GM21529 (cell line): ENCODE measurements around the gene CEP72.
A peak's percentile ranks its signal among the peaks of the same experiment; 100 is the strongest.
"Not testable (repeated sequence)": the region's sequence is repeated elsewhere in the genome, so short reads cannot be mapped to it uniquely, and the experiment has no call there.

ENCODE experiments used
- ATAC-seq: cut with Tn5 transposase; IDR thresholded peaks from one replicate; pipeline ENCODE4 v1.9.1; 2021; ENCODE audit not compliant: unreplicated experiment

CEP72 gene

GRCh38 chr5:597871-598563 lies 14.1 kb upstream of the CEP72 start:
- no peak for ATAC-seq

GRCh38 chr5:598564-598890 lies 13.6 kb upstream of the CEP72 start:
- ATAC-seq, result no peak

GRCh38 chr5:600886-601541 lies 11.1 kb upstream of the CEP72 start:
- ATAC-seq, result no peak

- no peak for ATAC-seq
Observed at GRCh38 chr5:601771-602465, 10.2 kb upstream of the CEP72 start.

GRCh38 chr5:602466-603035 lies 9.6 kb upstream of the CEP72 start:
- no peak for ATAC-seq

- no peak for ATAC-seq
Observed at GRCh38 chr5:603081-603998, 8.8 kb upstream of the CEP72 start.

- ATAC-seq, result no peak
Observed at GRCh38 chr5:604391-604831, 7.7 kb upstream of the CEP72 start.

GRCh38 chr5:605090-605489 lies 7.0 kb upstream of the CEP72 start:
- not testable (repeated sequence) for ATAC-seq

- ATAC-seq, result no peak
Observed at GRCh38 chr5:606061-606460, 6.1 kb upstream of the CEP72 start.

- ATAC-seq, result no peak
Observed at GRCh38 chr5:606526-607399, 5.4 kb upstream of the CEP72 start.

GRCh38 chr5:607541-608428 lies 4.4 kb upstream of the CEP72 start:
- ATAC-seq, result peak; percentile 37

- ATAC-seq, result no peak
Observed at GRCh38 chr5:608429-609370, 3.4 kb upstream of the CEP72 start.

- no peak for ATAC-seq
Observed at GRCh38 chr5:609506-609905, 2.6 kb upstream of the CEP72 start.

GRCh38 chr5:610011-610743 lies 2.0 kb upstream of the CEP72 start:
- ATAC-seq, result no peak

- no peak for ATAC-seq
Observed at GRCh38 chr5:610744-611730, 1.1 kb upstream of the CEP72 start.
